Upper lobe of left lung (tissue), 4 donors: ENCODE data around the gene MPZL1.

Experiments used
- POLR2A ChIP-seq, 4 donors: fragments of 450-650 bp; IDR thresholded peaks; one replicate each; pipeline ENCODE4 v1.5.1; 2016 to 2017; ENCODE audit warnings: antibody characterized with exemption in 4 of 4, mild to moderate bottlenecking in 2 of 4
- TF ChIP-seq, protein P1 (sequence below), 6 experiments: fragments of 450-650 bp in 4 of 6; fragments of 200-600 bp in 2 of 6; sonication (generic) in 2 of 6; IDR thresholded peaks; one replicate each; pipeline ENCODE4 v1.5.1; 2016 to 2019; ENCODE audit warnings: antibody characterized with exemption in 6 of 6

GRCh38 chr1:167799747-167800146 is 78.0 kb downstream of the MPZL1 start:
- TF ChIP-seq, protein P1, sequence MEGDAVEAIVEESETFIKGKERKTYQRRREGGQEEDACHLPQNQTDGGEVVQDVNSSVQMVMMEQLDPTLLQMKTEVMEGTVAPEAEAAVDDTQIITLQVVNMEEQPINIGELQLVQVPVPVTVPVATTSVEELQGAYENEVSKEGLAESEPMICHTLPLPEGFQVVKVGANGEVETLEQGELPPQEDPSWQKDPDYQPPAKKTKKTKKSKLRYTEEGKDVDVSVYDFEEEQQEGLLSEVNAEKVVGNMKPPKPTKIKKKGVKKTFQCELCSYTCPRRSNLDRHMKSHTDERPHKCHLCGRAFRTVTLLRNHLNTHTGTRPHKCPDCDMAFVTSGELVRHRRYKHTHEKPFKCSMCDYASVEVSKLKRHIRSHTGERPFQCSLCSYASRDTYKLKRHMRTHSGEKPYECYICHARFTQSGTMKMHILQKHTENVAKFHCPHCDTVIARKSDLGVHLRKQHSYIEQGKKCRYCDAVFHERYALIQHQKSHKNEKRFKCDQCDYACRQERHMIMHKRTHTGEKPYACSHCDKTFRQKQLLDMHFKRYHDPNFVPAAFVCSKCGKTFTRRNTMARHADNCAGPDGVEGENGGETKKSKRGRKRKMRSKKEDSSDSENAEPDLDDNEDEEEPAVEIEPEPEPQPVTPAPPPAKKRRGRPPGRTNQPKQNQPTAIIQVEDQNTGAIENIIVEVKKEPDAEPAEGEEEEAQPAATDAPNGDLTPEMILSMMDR (IDR thresholded peaks at IDR 0.05) = no peak
- TF ChIP-seq POLR2A (IDR thresholded peaks at IDR 0.05) = no peak
